Endothelial cell of umbilical vein (primary cell): ENCODE results near the gene SLC2A6. TPM values are rescaled to one million over a fixed set of nuclear protein-coding genes. Genes with fewer than 3 reads are reported as not detected.

Source experiments
- BruUV-seq: library from RNA; stranded (reverse); fragments of 400-500 nt; replicated peaks from 2 replicates; lab custom pipeline; 2021; lab: Mats Ljungman, UMichigan
- CTCF ChIA-PET: fragments of 300-600, 350-600 bp; sonication (Branson Sonifier 250); formaldehyde crosslinking; loops from one replicate; lab custom pipeline; 2021; ENCODE audit warnings: antibody characterized with exemption, inconsistent platforms; lab: Charles Lee
- POLR2A ChIA-PET: fragments of 300-600, 350-600 bp; sonication (Branson Sonifier 250); formaldehyde crosslinking; loops from one replicate; lab custom pipeline; 2021; ENCODE audit warnings: antibody characterized with exemption, inconsistent platforms; lab: Charles Lee
- DNase-seq: peaks from one replicate; pipeline ENCODE4 v3.0.0-alpha.2; 2011; ENCODE audit warnings: low read depth, low spot score
- FAIRE-seq: peaks from 2 replicates; lab custom pipeline; 2011; peaks lifted over from hg19 to GRCh38; lab: Jason Lieb, UNC
- H2AFZ ChIP-seq: 2 replicates; pipeline ENCODE4 v1.6.0; 2012; ENCODE audit warnings: low read depth, low read length, control low read depth, inconsistent platforms
- H3K27ac ChIP-seq: 2 replicates; pipeline ENCODE4 v1.5.1; 2011; ENCODE audit warnings: low read depth, mild to moderate bottlenecking, control low read depth, low read length, moderate library complexity; ENCODE audit not compliant: insufficient read depth
- H3K27me3 ChIP-seq, 2 experiments: 2 replicates each; pipeline versions ENCODE4 v1.6.0 to v1.6.1; 2011; ENCODE audit warnings: low read length in 2 of 2, mixed read lengths in 1 of 2; ENCODE audit not compliant: control insufficient read depth in 2 of 2, insufficient read depth in 2 of 2
- H3K36me3 ChIP-seq, 2 experiments: 2 replicates in 1 of 2; 3 replicates in 1 of 2; pipeline ENCODE4 v1.5.1; 2011; ENCODE audit warnings: low read length in 2 of 2, mild to moderate bottlenecking in 1 of 2, moderate library complexity in 1 of 2; ENCODE audit not compliant: control insufficient read depth in 2 of 2, insufficient read depth in 2 of 2; ENCODE audit errors: extremely low read depth in 1 of 2
- H3K4me1 ChIP-seq: 3 replicates; pipeline ENCODE4 v1.5.1; 2011; ENCODE audit warnings: mild to moderate bottlenecking, low read length; ENCODE audit not compliant: control insufficient read depth, insufficient read depth; ENCODE audit errors: extremely low read depth
- H3K4me2 ChIP-seq: 2 replicates; pipeline ENCODE4 v1.6.1; 2011; ENCODE audit warnings: low read length, control low read depth, mixed read lengths; ENCODE audit not compliant: insufficient read depth
- H3K4me3 ChIP-seq, 3 experiments: fragments of 200-600 bp in 1 of 3; sonication (generic), shearing (Covaris generic) in 1 of 3; replicated peaks in 1 of 3; 2 replicates each; pipeline ENCODE4 v1.5.1; 2011 to 2016; ENCODE audit warnings: control low read depth in 3 of 3, low read length in 3 of 3, mild to moderate bottlenecking in 2 of 3, inconsistent platforms in 1 of 3, low read depth in 1 of 3, moderate library complexity in 1 of 3; ENCODE audit not compliant: insufficient read depth in 1 of 3
- H3K79me2 ChIP-seq: 2 replicates; pipeline ENCODE4 v1.6.0; 2012; ENCODE audit warnings: low read length, inconsistent platforms; ENCODE audit not compliant: control insufficient read depth, insufficient read depth
- H3K9ac ChIP-seq: replicated peaks from 2 replicates; pipeline ENCODE3; 2011; ENCODE audit warnings: low read length, control low read depth; ENCODE audit not compliant: insufficient read depth; ENCODE audit errors: extremely low read depth
- H3K9me1 ChIP-seq: replicated peaks from 3 replicates; pipeline ENCODE4 v1.6.0; 2011; ENCODE audit warnings: mild to moderate bottlenecking, low read length; ENCODE audit not compliant: control insufficient read depth, insufficient read depth; ENCODE audit errors: extremely low read depth
- H3K9me3 ChIP-seq: replicated peaks from 2 replicates; pipeline ENCODE4 v1.5.1; 2012; ENCODE audit warnings: low read length, inconsistent platforms; ENCODE audit not compliant: control insufficient read depth, insufficient read depth
- H4K20me1 ChIP-seq: replicated peaks from 2 replicates; pipeline ENCODE3; 2011; ENCODE audit warnings: mild to moderate bottlenecking, low read length; ENCODE audit not compliant: control insufficient read depth, insufficient read depth; ENCODE audit errors: extremely low read depth
- EZH2 ChIP-seq: IDR thresholded peaks from 2 replicates; pipeline ENCODE4 v1.6.1; 2012; ENCODE audit warnings: borderline replicate concordance, low read depth, mild to moderate bottlenecking, moderate library complexity, low read length, inconsistent platforms; ENCODE audit not compliant: severe bottlenecking
- FOS ChIP-seq: IDR thresholded peaks from 2 replicates; pipeline ENCODE4 v1.6.1; 2011; ENCODE audit warnings: mild to moderate bottlenecking, low read length, moderate library complexity, borderline replicate concordance; ENCODE audit not compliant: insufficient read depth
- GATA2 ChIP-seq: IDR thresholded peaks from 2 replicates; pipeline ENCODE4 v1.7.0; 2011; ENCODE audit warnings: low read depth, mild to moderate bottlenecking, moderate library complexity, mixed read lengths, low read length; ENCODE audit not compliant: insufficient read length, insufficient read depth
- JUN ChIP-seq: IDR thresholded peaks from 2 replicates; pipeline ENCODE4 v1.6.1; 2011; ENCODE audit warnings: borderline replicate concordance, low read depth; ENCODE audit not compliant: insufficient read length, insufficient read depth
- MYC ChIP-seq: IDR thresholded peaks from one replicate; pipeline ENCODE4 v1.6.1; 2011; ENCODE audit warnings: mild to moderate bottlenecking, low read depth, low read length
- POLR2A ChIP-seq: IDR thresholded peaks from 2 replicates; pipeline ENCODE4 v1.6.1; 2012; ENCODE audit warnings: low read depth, mild to moderate bottlenecking, control low read depth, low read length
- POLR2AphosphoS5 ChIP-seq: IDR thresholded peaks from 2 replicates; pipeline ENCODE4 v1.6.1; 2012; ENCODE audit warnings: low read depth, mild to moderate bottlenecking, control low read depth, low read length, moderate library complexity; ENCODE audit not compliant: insufficient read depth
- dilution Hi-C: fragments of 300-500 bp; cut with MboI; formaldehyde crosslinking; loops from one replicate; pipeline ENCODE4 v1.15.0; 2019; ENCODE audit warnings: low sequenced_read_pairs; ENCODE audit not compliant: extremely low pct_ligation_motif_present
- intact Hi-C: fragments of 100-400 bp; cut with micrococcal nuclease; formaldehyde crosslinking; loops from one replicate; pipeline ENCODE4 v1.10.0; 2022
- polyA plus RNA-seq, 4 experiments: library from polyadenylated mRNA; depleted of rRNA in 3 of 4; stranded (reverse) in 3 of 4; unstranded in 1 of 4; fragments of >200 nt; gene quantifications; 2 replicates each; pipeline versions ENCODE4 v1.2.1 to v1.2.3, GENCODE V29; 2011 to 2012; ENCODE audit warnings: missing spikeins in 1 of 4
- total RNA-seq: library from RNA; stranded (reverse); gene quantifications from 2 replicates; pipeline ENCODE4 v1.2.3, GENCODE V29; 2021
- TF ChIP-seq, protein P1 (sequence below), 2 donors: IDR thresholded peaks; 1 replicate in 1 of 2; 2 replicates in 1 of 2; pipeline ENCODE4 v1.5.1; 2011; ENCODE audit warnings: low read length in 2 of 2, mild to moderate bottlenecking in 2 of 2, moderate library complexity in 2 of 2, control low read depth in 1 of 2, inconsistent platforms in 1 of 2, low read depth in 1 of 2; ENCODE audit not compliant: insufficient read depth in 1 of 2; ENCODE audit errors: extremely low read depth in 1 of 2
- TF ChIP-seq, protein P2 (sequence below): IDR thresholded peaks from 2 replicates; pipeline ENCODE4 v1.6.1; 2011; ENCODE audit not compliant: insufficient read depth, insufficient read length

SLC2A6 gene
- total and polyA plus RNA-seq, 2 donors (not counting 3 experiments of a cell fraction or from before 2014, with no cell fraction given), result 35.7 to 39.6 TPM

- Histone ChIP-seq H3K79me2 (no peaks in the 10 kb centered on the region), H3K4me1 (no peaks in the 10 kb centered on the region), H3K36me3 (peaks cover 0 to 12% of the 10 kb centered on the region in 2 experiments), H4K20me1 (no peaks in the 10 kb centered on the region), H2AFZ (no peak overlapping the region), H3K27ac (no peak overlapping the region), H3K9ac (no peak overlapping the region), H3K4me2 (no peak overlapping the region), H3K27me3 (no peaks in the 10 kb centered on the region), H3K4me3 (no peak overlapping the region), H3K9me1 (no peaks in the 10 kb centered on the region), H3K9me3 (no peaks in the 10 kb centered on the region)
- ChIA-PET POLR2A (no interaction called here), CTCF (no interaction called here)
- intact Hi-C loops, result no loop called here
- no peak for FAIRE-seq
- no peak for DNase-seq
- dilution Hi-C loops, result no loop called here
- no TSS peak for BruUV-seq
- no peak for TF ChIP-seq GATA2
- TF ChIP-seq, protein P1, sequence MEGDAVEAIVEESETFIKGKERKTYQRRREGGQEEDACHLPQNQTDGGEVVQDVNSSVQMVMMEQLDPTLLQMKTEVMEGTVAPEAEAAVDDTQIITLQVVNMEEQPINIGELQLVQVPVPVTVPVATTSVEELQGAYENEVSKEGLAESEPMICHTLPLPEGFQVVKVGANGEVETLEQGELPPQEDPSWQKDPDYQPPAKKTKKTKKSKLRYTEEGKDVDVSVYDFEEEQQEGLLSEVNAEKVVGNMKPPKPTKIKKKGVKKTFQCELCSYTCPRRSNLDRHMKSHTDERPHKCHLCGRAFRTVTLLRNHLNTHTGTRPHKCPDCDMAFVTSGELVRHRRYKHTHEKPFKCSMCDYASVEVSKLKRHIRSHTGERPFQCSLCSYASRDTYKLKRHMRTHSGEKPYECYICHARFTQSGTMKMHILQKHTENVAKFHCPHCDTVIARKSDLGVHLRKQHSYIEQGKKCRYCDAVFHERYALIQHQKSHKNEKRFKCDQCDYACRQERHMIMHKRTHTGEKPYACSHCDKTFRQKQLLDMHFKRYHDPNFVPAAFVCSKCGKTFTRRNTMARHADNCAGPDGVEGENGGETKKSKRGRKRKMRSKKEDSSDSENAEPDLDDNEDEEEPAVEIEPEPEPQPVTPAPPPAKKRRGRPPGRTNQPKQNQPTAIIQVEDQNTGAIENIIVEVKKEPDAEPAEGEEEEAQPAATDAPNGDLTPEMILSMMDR (IDR thresholded peaks at IDR 0.05; ENCODE audit: extremely low read depth in 1 of 2, insufficient read depth in 1 of 2, low read depth in 1 of 2, low read length in 2 of 2), result no peak
- TF ChIP-seq JUN, result no peak
- no peak for TF ChIP-seq POLR2A
- TF ChIP-seq POLR2AphosphoS5, result no peak
- TF ChIP-seq FOS, result no peak
- TF ChIP-seq MYC, result no peak
- TF ChIP-seq, protein P2, sequence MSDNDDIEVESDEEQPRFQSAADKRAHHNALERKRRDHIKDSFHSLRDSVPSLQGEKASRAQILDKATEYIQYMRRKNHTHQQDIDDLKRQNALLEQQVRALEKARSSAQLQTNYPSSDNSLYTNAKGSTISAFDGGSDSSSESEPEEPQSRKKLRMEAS, result no peak
- no peak for TF ChIP-seq EZH2
Observed at GRCh38 chr9:133468374-133468773, 10.5 kb downstream of the SLC2A6 start.
